Hypothalamus (tissue), 51 donors: ENCODE results near the gene PLEKHM3.
A peak's percentile ranks its signal among the peaks of the same experiment; 100 is the strongest.
"Not testable (repeated sequence)": the region's sequence is repeated elsewhere in the genome, so short reads cannot be mapped to it uniquely, and the experiment has no call there.

ENCODE experiments used
- DNase-seq, 51 donors: peaks; one replicate each; lab custom pipeline; 2025; lab: John Stamatoyannopoulos, UW

Gene PLEKHM3

GRCh38 chr2:207929923-207930322 is 95.4 kb downstream of the PLEKHM3 start:
- no peak for DNase-seq

- peak in 5 of 51 donors; percentile 3 to 16 (median 6) for DNase-seq
These were observed 97.2 kb downstream of the PLEKHM3 start for GRCh38 chr2:207928079-207928478.

GRCh38 chr2:207926989-207927300 is 98.4 kb downstream of the PLEKHM3 start:
- peak in 1 of 51 donors; percentile 47 for DNase-seq

DNA sequence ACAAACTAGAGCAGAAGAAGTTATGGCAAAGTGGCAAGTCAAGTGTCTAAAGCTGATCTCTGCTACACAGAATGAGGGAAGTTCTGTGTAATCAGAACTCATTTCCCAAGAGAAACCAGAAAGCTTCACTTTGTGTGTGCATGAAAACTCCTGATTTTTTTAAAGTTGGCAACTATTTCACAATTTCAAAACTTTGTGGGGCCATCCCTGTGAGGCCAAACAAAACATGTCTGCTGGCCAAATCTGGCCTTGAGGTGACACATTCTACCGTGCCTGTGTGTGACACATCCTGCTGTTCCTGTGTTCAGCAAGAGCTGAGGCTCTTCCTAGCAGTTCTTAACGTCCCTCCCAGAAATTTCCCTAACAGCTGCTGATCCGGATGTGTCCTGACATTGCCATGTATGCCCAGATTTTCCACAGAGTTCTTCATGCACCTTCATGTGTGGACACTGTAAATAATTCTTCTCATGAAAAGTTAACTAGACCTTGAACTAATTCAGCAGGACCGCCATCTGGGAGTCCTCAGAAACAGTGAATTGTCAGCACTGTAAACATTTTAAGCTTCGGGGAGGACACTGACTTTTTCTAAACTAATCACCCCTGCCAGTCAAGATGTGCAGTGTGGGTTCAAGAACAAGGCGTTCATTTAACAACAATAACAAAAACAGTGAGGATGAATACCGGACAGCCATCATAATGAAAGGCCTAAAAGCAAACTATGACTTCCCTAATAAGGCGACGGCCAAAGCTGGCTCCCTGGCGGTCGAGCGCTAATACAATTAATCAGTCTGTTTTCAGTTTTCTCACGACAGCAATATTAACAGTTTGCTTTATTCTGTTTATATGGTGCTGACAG is 99.0 kb downstream of the PLEKHM3 start:
- DNase-seq, result peak in 1 of 51 donors; percentile 47

DNA sequence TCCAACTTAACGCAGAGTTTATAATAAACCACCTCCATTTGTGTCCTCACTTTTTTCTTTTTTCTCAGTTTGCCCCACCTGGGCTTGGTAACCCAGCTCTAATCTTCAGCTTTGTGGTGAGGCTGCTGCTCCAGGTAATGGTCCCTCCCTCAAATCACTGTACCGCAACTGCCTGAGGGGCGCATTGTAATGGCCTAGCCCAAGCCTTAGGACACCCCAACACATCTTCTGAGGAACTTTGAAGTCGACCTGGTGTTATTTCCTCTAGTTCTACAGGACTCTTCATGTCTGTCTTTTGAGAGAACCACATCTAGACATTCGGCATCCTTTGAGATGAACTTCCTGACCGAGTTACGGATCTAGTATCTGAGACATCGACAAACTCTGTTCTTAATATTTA is 99.7 kb downstream of the PLEKHM3 start:
- no peak for DNase-seq

- DNase-seq, result no peak
These were observed 103.7 kb downstream of the PLEKHM3 start for GRCh38 chr2:207921606-207922005.

- DNase-seq, result no peak
These were observed 104.6 kb downstream of the PLEKHM3 start for GRCh38 chr2:207920721-207921120.

GRCh38 chr2:207920321-207920720 is 105.0 kb downstream of the PLEKHM3 start:
- DNase-seq, result no peak

DNA sequence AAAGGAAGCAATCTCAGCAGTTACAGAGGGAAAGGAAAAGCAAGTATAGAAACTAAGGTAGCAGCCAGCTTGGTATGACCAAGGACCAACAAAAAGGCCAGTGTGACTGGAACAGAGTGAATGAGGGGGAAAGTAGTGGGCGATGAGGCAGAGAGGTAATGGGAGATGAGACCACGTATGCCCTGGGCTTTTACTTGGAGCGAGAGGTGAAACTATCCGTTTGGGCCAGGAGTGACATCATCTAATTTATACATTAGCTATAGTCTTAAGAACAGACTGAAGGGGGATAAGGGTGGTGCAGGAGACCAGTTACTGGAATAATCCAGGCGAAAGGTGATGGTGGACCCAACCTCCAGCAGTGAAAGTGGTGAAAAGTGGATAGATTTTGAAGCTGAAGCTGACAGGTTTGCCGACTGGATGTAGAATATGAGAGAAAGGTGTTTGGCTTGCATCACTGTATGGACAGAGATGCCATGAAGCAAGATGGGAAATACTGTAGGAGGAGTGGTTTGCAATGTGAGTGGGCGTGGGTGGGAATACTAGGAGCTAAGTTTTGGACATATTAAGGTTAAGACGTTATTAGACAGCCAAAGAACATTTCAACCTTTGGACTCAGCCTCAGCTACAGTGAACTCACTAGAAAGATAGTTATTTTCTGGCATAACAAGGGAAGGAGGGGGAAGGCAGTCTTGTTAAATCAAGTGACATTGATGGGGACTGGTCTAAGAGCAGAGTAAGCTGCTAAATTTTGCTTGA is 106.0 kb downstream of the PLEKHM3 start:
- no peak for DNase-seq

DNA sequence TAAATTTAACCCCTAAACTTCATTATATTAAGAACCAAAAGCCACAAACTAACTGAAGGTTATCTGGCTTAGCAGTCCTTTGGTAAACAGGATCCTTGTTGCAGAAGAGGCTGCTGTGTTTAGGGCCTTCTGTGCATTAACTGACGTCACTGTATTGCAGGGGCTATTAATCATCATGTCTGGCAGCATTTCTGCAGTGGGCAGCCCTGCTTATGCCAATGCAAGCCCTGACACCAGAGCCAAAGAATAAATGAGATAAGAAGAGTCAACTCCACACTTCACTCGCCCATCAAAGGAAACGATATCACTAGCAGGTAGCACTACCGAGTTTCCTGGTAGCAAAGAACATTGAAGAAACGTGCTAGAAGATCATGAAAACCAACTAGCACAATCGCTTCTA is 110.6 kb downstream of the PLEKHM3 start:
- DNase-seq, result no peak

DNA sequence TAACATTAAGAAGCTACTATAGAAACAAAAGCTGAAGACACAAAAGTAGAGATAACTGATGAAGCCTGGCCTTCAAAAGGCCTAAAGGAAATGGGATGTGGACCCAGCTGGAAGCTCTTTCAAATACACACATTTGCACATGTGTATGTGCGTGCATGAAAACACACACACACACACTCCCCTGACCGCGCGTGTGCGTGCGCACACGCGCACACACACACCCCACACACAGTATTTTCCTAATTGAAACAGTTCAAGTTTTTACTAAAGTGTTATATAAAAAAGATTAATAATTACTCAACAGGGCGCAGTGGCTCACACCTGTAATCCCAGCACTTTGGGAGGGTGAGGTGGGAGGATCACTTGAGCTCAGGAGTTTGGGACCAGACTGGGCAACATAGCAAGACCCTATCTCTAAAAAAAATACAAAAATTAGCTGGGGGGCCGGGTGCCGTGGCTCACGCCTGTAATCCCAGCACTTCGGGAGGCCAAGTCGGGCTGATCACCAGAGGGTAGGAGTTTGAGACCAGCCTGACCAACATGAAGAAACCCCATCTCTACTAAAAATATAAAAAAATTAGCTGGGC is 111.5 kb downstream of the PLEKHM3 start:
- no peak for DNase-seq

- no peak for DNase-seq
These were observed 113.5 kb downstream of the PLEKHM3 start for GRCh38 chr2:207911856-207912255.

DNA sequence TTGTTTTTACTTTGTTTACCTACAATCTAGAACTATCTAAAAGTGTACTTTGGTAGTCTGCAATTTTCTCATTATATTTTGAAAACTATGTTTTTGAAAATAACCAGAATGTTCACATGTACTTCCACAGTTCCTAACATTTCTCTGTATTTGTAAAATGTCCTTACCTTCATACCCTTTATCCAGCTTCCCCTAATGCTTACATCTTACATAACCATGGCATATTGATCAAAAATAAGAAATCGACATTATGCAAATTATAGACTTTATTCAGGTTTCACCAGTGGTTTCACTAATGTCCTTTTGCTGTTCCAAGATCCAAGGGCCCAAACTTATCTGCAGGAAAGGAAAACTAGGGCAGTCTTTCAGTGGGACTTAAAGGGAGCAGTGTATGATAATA is 114.1 kb downstream of the PLEKHM3 start:
- no peak for DNase-seq

DNA sequence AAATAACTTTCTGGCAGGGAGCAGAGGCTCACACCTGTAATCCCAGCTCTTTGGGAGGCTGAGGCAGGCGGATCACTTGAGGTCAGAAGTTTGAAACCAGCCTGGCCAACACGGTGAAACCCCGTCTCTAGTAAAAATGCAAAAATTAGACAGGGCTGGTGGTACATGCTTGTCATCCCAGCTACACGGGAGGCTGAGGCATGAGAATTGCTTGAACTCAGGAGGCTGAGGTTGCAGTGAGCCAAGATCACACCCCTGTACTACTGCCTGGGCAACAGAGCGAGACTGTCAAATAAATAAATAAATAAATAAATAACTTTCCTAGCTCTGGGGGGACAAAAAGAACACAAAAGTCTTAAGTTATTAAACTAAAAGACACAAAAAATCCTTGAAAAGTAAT is 118.8 kb downstream of the PLEKHM3 start:
- not testable (repeated sequence) for DNase-seq

DNA sequence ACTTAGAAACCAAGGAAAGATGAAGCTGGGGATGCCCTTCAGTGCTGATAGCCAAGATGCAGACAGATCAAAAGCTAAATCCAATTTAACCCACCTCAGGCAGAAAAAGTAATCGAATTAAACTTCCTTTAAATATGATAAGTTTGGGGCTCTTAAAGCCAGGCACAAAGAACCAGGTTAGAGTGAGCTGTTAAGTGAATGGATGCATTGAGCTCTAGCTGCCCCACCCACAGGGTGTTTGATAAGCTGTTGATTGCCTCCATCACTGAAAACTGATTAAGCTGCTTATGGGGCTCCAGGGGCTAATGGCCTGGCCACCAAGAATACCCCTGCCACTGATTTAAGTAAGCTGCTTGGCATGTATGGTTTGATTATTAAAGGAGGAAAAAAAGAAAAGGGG is 119.8 kb downstream of the PLEKHM3 start:
- DNase-seq, result no peak

DNA sequence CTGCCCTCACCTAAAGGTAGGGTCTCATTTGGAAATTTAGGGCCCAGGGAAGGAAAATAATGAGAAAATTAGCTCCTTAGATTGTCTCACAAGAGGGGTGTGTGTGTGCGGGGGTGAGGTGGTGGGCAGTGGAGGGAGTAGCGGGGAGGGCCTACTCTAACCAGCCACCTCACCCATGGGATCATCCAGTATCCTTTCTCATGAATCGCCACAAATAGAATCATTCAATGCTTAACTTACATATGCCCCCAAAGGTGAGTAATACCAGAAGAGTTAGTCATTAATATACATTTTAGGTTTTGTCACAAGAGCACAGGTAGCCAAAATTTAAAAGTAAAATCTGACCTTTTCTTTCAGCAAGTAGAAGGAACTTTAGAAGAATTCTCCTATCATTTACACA is 122.1 kb downstream of the PLEKHM3 start:
- DNase-seq, result no peak

GRCh38 chr2:207902821-207903220 is 122.5 kb downstream of the PLEKHM3 start:
- DNase-seq, result no peak

- DNase-seq, result peak in 1 of 51 donors; percentile 3
These were observed 123.5 kb downstream of the PLEKHM3 start for GRCh38 chr2:207901829-207902228.

- no peak for DNase-seq
These were observed 123.9 kb downstream of the PLEKHM3 start for GRCh38 chr2:207901401-207901800.

- no peak for DNase-seq
These were observed 127.0 kb downstream of the PLEKHM3 start for GRCh38 chr2:207898354-207898695.

DNA sequence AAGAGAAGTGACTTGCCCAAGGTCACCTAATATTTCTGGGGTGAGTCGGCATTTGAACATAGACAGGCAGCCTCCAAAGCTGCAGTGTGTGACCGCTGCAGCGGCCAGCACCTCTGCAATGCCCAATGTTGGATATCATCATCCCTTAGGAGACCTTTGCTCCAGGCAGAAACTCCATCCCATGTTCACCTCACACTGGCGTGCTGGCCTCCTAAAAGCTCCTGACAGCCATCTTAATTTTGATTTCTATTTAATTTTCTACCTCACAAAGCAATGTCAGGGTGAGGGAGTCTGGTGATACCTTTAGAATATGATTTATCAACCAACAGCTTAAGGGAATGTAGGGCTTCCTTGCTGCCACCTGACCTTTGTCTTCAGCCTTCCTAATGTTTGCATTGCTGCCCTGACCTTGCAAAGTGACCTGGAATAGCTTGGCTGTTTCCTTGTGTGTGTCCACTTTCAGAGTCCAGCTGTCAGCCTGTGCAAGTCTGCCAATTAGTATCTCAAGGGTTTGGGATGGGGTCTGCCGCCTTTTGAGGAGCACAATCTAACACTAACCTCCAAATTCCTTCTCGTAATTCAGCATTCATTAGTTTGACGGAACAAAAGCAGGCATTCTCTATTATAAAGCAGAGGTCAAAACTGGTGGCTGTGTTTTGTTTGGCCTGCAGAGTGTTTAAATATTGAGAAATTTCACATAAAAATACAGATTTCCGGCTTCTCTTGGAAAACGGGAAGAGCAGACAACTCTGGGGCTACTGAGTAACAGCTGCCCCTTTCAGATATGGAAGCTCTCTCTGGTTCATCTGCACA is 127.6 kb downstream of the PLEKHM3 start:
- DNase-seq, result no peak
